ENCODE results near the gene DET1.
"Not testable (repeated sequence)": the region's sequence is repeated elsewhere in the genome, so short reads cannot be mapped to it uniquely, and the experiment has no call there.

Gene DET1

GRCh38 chr15:88548009-88548408, 1.5 kb upstream of the DET1 start:
- H3K9me3 Mint-ChIP-seq; ATAC-seq; H3K36me3 Mint-ChIP-seq; H3K4me1 Mint-ChIP-seq; H3K27ac Mint-ChIP-seq; DNase-seq (ENCODE audit: low spot score in 2 of 2); H3K4me3 Mint-ChIP-seq: not testable (repeated sequence)

DNA sequence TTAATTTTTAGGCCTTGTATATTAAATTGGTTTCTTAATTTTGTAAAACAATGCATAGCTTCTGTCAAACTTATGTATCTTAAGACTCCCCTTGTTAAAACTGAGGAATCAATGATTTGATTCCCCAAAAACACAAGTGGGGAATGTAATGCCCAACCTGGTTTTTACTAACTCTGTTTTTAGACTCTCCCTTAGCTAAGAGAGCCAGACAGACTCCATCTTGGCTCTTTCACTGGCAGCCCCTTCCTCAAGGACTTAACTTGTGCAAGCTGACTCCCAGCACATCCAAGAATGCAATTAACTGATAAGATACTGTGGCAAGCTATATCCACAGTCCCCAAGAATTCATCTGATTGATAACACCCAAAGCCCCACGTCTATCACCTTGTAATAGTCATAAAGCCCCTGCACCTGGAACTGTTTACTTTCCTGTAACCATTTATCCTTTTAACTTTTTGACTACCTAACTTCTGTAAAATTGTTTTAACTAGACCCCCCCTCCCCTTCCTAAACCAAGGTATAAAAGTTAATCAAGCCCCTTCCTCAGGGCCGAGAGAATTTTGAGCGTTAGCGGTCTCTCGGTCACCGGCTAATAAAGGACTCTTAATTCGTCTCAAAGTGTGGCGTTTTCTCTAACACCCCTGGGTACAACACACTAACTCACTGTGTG, 768 bp downstream of the DET1 start:
- Mint-ChIP-seq H3K27ac (peak overlapping the region; percentile 86), H3K4me3 (peak overlapping the region; percentile 77)
- ATAC-seq; H3K9me3 Mint-ChIP-seq; H3K36me3 Mint-ChIP-seq; DNase-seq (ENCODE audit: low spot score in 2 of 2); H3K4me1 Mint-ChIP-seq: not testable (repeated sequence)

GRCh38 chr15:88543065-88543776, 3.3 kb downstream of the DET1 start:
- Mint-ChIP-seq H3K4me1 (no peaks in the 10 kb centered on the region), H3K4me3 (no peak overlapping the region), H3K36me3 (no peaks in the 10 kb centered on the region), H3K9me3 (peaks cover 4% of the 10 kb centered on the region), H3K27ac (no peak overlapping the region)
- DNase-seq (ENCODE audit: low spot score in 2 of 2) (no peak), ATAC-seq (no peak)

DNA sequence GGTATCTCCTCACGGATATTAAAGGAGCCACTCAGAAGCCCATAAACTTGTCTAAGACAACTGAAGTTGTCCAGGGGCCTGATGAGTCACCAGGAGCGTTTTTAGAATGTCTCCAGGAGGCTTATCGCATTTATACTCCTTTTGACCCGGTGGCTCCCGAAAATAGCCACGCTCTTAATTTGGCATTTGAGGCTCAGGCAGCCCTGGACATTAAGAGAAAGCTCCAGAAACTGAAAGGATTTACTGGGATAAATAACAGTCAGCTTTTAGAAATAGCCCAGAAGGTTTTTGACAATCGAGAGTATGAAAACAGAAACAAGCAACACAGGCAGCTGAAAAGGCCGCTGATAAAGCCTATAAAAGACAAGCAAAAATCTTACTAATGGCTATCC, 4.1 kb downstream of the DET1 start:
- Mint-ChIP-seq H3K9me3 (peaks cover 4% of the 10 kb centered on the region), H3K4me3 (no peak overlapping the region), H3K4me1 (no peaks in the 10 kb centered on the region), H3K36me3 (no peaks in the 10 kb centered on the region), H3K27ac (no peak overlapping the region)
- DNase-seq (ENCODE audit: low spot score in 2 of 2) (no peak), ATAC-seq (no peak)

- Mint-ChIP-seq H3K4me3 (no peak overlapping the region), H3K36me3 (no peaks in the 10 kb centered on the region), H3K9me3 (peaks cover under 1% of the 10 kb centered on the region), H3K4me1 (no peaks in the 10 kb centered on the region), H3K27ac (no peak overlapping the region)
- ATAC-seq: no peak
- DNase-seq (ENCODE audit: low spot score in 2 of 2): no peak
These were observed 4.7 kb downstream of the DET1 start for GRCh38 chr15:88541709-88542341.

DNA sequence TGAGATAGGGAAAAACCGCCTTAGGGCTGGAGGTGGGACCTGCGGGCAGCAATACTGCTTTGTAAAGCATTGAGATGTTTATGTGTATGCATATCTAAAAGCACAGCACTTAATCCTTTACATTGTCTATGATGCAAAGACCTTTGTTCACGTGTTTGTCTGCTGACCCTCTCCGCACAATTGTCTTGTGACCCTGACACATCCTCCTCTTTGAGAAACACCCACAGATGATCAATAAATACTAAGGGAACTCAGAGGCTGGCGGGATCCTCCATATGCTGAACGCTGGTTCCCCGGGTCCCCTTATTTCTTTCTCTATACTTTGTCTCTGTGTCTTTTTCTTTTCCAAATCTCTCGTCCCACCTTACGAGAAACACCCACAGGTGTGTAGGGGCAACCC, 5.4 kb downstream of the DET1 start:
- not testable (repeated sequence) for H3K36me3 Mint-ChIP-seq; H3K27ac Mint-ChIP-seq; H3K4me1 Mint-ChIP-seq; H3K9me3 Mint-ChIP-seq; ATAC-seq; H3K4me3 Mint-ChIP-seq; DNase-seq (ENCODE audit: low spot score in 2 of 2)

GRCh38 chr15:88540350-88540749, 6.1 kb downstream of the DET1 start:
- not testable (repeated sequence) for H3K36me3 Mint-ChIP-seq; DNase-seq (ENCODE audit: low spot score in 2 of 2); H3K4me3 Mint-ChIP-seq; ATAC-seq; H3K9me3 Mint-ChIP-seq; H3K4me1 Mint-ChIP-seq; H3K27ac Mint-ChIP-seq

GRCh38 chr15:88539441-88539840, 7.0 kb downstream of the DET1 start:
- Mint-ChIP-seq H3K4me3 (no peak overlapping the region), H3K36me3 (no peaks in the 10 kb centered on the region), H3K27ac (no peak overlapping the region), H3K9me3 (peaks cover 2% of the 10 kb centered on the region), H3K4me1 (no peaks in the 10 kb centered on the region)
- no peak for DNase-seq (ENCODE audit: low spot score in 2 of 2)
- no peak for ATAC-seq

GRCh38 chr15:88538972-88539371, 7.5 kb downstream of the DET1 start:
- ATAC-seq (no peak), DNase-seq (ENCODE audit: low spot score in 2 of 2) (no peak)
- no peaks in the 10 kb centered on the region for H3K36me3 Mint-ChIP-seq
- no peak overlapping the region for H3K4me3 Mint-ChIP-seq
- H3K27ac Mint-ChIP-seq: no peak overlapping the region
- H3K9me3 Mint-ChIP-seq: peaks cover 2% of the 10 kb centered on the region
- no peaks in the 10 kb centered on the region for H3K4me1 Mint-ChIP-seq

DNA sequence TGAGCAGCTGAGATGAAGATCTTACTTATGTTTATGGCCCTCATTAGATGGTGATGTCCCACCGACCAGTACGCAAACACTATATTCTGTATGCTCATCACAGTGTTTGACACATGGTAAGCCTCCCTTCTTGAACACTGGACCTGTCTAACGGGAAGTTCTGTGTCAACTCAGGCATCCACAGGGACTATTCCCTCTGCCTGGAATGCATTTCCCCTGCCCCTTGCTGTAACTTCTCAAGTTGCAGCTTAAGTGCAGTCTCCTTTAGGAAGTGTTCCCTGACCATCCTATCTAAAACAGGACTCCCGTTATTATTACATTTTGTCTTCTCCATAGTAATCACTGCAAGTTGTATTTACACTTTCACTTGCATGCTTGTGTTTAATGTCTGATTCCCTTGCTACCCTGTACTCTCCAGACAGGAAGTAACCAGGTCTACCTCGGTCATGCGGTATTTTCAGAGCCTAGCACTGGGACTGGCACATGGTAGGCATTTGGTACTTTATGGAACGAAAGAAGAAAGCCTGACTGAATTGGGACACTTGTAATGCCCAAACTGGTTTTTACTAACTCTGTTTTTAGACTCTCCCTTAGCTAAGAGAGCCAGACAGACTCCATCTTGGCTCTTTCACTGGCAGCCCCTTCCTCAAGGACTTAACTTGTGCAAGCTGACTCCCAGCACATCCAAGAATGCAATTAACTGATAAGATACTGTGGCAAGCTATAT, 8.7 kb downstream of the DET1 start:
- Mint-ChIP-seq H3K4me3 (no peak overlapping the region), H3K4me1 (no peaks in the 10 kb centered on the region), H3K9me3 (peaks cover 2% of the 10 kb centered on the region), H3K36me3 (no peaks in the 10 kb centered on the region), H3K27ac (no peak overlapping the region)
- DNase-seq (ENCODE audit: low spot score in 2 of 2) (no peak), ATAC-seq (no peak)

- Mint-ChIP-seq H3K4me3 (no peak overlapping the region), H3K27ac (no peak overlapping the region), H3K4me1 (no peaks in the 10 kb centered on the region), H3K36me3 (peaks cover 9% of the 10 kb centered on the region), H3K9me3 (peaks cover 2% of the 10 kb centered on the region)
- ATAC-seq (no peak), DNase-seq (ENCODE audit: low spot score in 2 of 2) (no peak)
These were observed 10.7 kb downstream of the DET1 start for GRCh38 chr15:88535607-88536313.

DNA sequence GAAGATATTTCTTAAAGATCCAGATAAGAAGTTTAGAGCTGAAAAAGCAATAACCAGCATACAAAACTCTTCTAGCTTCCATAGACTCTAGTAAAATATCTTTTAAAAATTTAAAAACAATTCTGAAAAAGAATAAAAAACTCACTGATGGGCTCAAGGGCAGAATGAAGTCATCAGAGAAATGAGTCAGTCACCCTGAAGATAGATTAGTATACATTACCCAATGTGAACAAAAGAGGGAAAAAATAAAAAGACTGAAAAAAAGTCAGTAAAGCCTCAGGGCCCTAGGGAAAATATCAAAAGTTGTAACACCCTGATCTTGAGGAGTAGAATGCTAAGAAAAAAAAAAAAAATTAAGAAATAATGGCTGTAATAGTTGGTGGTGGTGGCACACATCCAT, 11.4 kb downstream of the DET1 start:
- no peak overlapping the region for H3K4me3 Mint-ChIP-seq
- no peak for ATAC-seq
- H3K36me3 Mint-ChIP-seq: peaks cover 16% of the 10 kb centered on the region

GRCh38 chr15:88533376-88533775, 13.1 kb downstream of the DET1 start:
- DNase-seq (ENCODE audit: low spot score in 2 of 2) (no peak), ATAC-seq (no peak)
- Mint-ChIP-seq H3K27ac (no peak overlapping the region), H3K4me3 (no peak overlapping the region), H3K9me3 (peaks cover 2% of the 10 kb centered on the region), H3K36me3 (peaks cover 20% of the 10 kb centered on the region), H3K4me1 (no peaks in the 10 kb centered on the region)

More for the DNA sequence above, 11.4 kb downstream of the DET1 start:
- Mint-ChIP-seq H3K9me3 (peaks cover 2% of the 10 kb centered on the region), H3K4me1 (no peaks in the 10 kb centered on the region), H3K27ac (no peak overlapping the region)
- DNase-seq (ENCODE audit: low spot score in 2 of 2): no peak

GRCh38 chr15:88529021-88529630, 17.4 kb downstream of the DET1 start:
- H3K9me3 Mint-ChIP-seq: no peaks in the 10 kb centered on the region
- no peaks in the 10 kb centered on the region for H3K4me1 Mint-ChIP-seq
- no peak overlapping the region for H3K4me3 Mint-ChIP-seq
- peaks cover 42% of the 10 kb centered on the region for H3K36me3 Mint-ChIP-seq
- no peak overlapping the region for H3K27ac Mint-ChIP-seq
- DNase-seq (ENCODE audit: low spot score in 2 of 2) (no peak), ATAC-seq (no peak)
